Glomerular visceral epithelial cell (primary cell): ENCODE data around the gene ZNF280D.
"Not testable (repeated sequence)": the region's sequence is repeated elsewhere in the genome, so short reads cannot be mapped to it uniquely, and the experiment has no call there.

ENCODE experiments used
- DNase-seq: peaks from one replicate; pipeline ENCODE4 v3.0.0-alpha.2; 2016; ENCODE audit errors: extremely low spot score

The ZNF280D gene, protein sequence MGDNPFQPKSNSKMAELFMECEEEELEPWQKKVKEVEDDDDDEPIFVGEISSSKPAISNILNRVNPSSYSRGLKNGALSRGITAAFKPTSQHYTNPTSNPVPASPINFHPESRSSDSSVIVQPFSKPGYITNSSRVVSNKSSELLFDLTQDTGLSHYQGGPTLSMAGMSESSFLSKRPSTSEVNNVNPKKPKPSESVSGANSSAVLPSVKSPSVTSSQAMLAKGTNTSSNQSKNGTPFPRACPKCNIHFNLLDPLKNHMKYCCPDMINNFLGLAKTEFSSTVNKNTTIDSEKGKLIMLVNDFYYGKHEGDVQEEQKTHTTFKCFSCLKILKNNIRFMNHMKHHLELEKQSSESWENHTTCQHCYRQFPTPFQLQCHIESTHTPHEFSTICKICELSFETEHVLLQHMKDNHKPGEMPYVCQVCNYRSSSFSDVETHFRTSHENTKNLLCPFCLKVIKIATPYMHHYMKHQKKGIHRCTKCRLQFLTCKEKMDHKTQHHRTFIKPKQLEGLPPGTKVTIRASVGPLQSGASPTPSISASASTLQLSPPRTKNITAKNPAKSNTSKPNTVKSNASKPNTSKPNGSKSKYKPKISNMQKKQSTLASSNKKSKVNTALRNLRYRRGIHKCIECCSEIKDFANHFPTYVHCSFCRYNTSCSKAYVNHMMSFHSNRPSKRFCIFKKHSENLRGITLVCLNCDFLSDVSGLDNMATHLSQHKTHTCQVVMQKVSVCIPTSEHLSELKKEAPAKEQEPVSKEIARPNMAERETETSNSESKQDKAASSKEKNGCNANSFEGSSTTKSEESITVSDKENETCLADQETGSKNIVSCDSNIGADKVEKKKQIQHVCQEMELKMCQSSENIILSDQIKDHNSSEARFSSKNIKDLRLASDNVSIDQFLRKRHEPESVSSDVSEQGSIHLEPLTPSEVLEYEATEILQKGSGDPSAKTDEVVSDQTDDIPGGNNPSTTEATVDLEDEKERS

DNA sequence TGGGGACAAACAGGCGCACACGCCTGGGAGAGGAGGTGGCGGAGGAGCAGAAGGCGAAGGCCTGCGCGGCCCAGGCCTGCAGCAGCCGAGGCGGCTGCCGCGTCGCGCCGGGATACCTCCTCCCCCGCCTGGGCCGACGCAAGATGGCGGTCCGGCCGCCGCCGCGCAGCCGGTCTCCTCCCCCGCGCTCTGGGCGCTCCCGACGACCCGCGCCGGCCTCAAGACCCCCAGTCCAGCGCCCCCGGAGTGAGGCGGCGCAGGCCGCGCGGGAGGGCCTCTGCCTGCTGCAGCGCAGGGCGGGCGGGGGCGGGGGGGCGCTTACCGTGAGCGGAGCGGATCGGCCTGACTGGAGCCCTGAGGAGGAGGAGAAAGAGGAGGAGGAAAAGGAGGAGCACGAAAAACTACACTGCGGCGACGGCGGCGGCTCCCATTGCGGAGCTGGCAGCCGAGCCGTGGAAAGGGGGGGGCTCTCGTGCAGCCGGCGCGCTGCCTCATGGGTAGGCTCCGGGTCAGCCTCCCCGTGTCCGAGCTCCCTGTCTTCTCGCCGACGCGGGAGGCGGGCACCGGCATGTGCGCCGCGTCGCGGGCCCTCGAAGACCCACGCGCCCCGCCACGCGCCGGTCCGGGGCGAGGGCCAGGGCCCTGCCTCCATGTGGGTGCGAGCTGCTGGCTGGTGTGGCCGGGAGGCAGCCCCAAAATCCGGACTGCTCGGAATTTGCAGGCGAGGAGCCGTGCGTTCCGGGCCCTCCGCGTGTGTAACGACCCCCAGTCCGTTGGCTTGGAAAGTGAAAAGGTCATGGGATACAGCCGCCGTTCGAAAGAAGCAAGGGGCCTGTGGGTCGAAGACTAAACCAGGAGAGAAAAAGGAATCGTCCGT lies at the start of gene ZNF280D:
Gene ZNF280D (minus strand): TSS at position 374 of the 877 bp plus-strand sequence. CDS start 26,400 bp downstream, outside the sequence.
- peak; percentile 92 for DNase-seq

DNA sequence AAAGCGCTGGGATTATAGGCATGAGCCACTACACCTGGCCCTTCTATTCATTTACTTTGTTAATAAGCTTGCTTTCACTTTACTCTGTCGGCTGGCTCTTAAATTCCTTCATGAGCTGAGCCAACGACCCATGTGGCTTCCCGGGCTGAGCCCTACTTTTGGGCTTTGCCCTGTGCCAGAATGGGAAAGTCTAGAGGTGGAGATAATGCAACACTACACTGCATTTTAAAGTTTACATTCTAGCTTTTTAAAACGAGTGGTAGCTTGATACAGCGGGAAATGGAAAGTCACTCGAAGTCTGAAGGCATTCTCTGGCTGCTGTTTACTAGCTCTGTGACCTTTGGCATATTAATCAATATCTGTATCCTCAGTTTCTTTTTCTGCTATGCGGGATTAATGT lies 49.0 kb upstream of the ZNF280D start:
- DNase-seq, result no peak

DNA sequence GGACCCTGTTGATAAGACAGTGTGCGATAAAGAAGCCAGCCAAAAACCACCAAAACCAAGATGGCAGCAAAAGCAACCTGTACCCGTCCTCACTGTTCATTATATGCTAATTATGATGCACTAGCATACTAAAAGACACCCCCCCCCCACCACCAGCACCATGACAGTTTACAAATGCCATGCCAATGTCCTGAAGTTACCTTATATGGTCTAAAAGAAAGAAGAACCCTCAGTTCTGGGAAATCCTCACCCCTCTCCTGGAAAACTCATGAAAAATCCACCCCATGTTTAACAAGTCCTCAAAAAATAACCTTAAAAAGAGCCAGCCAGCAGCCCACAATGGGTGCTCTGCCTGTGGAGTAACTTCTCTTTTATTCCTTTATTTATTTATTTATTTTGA lies 48.4 kb upstream of the ZNF280D start:
- DNase-seq, result no peak

DNA sequence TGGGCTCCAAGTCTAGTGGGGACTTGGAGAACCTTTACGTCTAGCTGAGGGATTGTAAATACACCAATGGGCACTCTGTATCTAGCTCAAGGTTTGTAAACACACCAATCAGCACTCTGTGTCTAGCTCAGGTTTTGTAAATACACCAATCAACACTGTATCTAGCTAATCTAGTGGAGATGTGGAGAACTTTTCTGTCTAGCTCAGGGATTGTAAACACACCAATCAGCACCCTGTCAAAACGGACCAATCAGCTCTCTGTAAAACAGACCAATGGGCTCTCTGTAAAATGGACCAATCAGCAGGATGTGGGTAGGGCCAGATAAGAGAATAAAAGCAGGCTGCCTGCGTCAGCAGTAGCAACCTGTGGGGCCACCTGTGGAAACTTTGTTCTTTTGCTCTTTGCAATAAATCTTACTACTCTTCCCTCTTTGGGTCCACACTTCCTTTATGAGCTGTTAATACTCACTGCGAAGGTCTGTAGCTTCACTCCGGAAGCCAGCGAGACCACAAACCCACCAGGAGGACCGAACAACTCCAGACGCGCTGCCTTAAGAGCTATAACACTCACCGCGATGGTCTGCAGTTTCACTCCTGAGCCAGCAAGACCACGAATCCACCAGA lies 46.9 kb upstream of the ZNF280D start:
- not testable (repeated sequence) for DNase-seq

DNA sequence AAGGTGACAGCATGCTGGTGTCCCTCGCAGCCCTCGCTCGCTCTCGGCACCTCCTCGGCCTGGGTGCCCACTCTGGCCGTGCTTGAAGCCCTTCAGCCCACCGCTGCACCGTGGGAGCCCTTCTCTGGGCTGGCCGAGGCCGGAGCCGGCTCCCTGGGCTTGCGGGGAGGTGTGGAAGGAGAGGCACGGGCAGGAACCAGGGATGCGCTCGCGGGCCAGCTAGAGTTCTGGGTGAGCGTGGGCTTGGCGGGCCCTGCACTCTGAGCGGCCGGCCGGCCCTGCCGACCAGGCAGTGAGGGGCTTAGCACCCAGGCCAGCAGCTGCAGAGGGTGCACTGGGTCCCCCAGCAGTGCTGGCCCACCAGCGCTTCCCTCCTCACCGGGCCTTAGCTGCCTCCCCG lies 46.1 kb upstream of the ZNF280D start:
- not testable (repeated sequence) for DNase-seq

DNA sequence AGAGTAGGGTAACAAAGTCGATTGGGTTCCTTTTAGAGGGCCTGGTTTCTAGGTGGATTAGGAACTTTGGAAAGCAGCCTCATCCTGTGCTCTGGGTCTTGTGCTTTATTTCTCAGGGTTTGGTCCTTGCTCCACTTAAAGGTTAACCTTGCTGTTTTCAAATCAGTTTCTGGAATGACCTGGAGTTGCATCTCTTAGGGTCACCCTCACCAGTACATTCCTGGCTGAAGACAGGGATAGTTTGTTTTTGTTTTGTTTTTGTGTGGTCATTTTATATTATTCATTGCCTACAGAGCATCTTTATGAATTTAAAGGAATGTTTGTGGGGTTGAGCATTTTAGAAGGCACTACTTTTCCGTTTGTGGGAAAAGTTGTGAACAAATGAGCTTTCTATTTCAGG lies 45.5 kb upstream of the ZNF280D start:
- no peak for DNase-seq

DNA sequence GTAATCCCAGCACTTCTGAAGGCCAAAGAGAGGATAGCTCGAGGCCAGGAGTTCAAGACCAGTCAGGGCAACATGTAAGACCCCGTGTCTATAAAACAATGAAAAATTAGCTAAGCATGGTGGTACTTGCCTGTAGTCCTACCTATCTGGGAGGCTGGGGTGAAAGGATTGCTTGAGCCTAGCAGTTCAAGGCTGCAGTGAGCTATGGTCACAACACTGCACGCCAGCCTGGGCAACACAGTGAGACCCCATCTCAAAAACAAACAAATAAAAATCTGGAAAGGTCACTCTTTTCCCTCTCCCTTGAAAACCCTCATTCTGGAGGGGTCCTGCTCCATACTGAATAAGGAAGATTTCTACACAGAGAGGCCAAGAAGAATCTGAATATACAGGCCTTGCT lies 43.5 kb upstream of the ZNF280D start:
- no peak for DNase-seq

DNA sequence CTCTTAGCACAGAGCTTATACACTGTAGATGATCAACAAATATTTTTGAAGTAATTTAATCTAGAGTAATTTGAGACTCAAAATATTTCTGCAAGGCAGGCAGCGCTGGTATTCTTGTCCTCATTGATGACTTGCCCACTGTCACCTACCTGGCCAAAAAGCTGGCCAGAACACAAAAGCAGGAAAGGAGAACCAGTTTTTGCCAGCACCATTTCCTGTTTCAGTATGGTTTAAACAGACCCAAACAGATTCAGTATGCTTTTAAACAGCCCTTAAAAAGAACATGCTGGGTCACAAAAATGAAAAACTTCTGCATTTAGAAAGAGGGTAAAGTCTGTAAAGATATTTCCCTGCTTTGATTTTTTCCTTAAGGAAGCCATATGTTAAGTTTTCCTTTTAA lies 42.3 kb upstream of the ZNF280D start:
- DNase-seq, result no peak

DNA sequence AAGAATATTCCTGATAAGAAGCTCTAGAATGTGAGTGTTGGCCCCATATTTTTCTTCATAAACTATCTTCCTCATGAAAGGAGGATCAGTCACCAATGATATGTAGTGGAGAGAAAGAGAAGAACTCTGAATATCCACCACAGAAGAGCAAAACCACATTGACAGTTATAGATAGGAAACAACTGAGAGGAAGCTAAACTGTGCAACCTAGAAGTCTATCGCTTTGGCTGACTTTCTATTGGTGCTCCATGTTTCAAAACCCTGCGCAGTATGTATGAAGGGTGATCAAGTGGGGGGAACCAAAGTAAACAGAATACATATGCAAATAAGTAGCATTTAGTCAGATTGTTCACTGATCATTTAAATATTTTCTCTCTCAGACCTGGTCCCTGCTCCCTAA lies 41.0 kb upstream of the ZNF280D start:
- DNase-seq, result no peak

DNA sequence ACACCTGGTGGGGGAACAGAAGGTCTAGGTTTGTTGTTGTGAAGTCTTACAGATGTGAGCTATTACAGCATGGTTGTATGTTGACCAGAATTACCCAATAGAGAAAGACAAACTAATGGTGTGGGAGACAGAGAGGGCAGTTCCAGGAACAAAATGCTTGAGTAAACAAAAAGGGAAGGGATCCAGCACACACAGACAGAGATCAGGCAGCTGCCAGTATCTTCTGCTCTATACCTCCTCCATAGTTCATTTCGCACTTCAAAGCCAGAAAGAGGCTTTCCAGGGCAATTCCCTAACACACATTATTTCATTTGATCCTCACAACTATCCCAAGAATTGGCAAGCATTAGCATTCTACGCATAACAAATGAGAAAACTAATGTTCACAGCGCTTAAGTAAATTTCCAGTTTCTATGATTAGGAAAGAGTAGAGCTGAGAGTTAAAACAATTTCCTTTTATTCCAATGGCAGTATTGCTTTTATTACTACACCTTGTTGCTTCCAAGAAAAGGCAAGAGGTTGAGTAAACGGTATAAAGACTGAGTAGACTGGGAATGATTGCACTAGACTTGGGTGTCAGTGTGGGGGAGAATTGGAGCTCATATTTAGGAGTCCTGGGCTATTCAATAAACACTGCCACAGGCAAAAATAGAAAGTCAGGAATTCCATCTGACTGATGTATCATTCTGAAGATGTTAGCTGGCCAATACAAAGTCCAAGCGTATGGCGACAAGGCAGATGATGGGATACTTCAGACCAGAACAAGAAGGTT lies 39.7 kb upstream of the ZNF280D start:
- DNase-seq, result no peak

DNA sequence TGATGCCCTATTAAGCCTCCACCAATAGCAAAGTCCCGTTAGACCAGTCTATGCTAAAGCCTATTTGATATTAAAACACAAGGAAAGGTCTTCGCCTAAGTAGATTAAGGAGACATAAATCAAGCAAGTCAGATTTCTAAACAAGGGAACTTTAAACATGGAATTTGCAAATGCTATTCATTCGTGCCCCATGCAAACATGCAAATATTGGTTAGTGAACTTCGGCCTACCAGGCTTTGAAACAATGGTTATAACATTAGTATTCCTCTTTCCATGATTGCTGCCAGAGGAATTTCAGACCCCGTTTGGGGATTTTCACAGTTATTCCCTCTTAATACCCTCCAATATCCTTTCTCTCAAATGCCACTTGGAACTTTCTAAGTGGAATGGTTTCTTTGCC lies 36.9 kb upstream of the ZNF280D start:
- DNase-seq, result no peak

DNA sequence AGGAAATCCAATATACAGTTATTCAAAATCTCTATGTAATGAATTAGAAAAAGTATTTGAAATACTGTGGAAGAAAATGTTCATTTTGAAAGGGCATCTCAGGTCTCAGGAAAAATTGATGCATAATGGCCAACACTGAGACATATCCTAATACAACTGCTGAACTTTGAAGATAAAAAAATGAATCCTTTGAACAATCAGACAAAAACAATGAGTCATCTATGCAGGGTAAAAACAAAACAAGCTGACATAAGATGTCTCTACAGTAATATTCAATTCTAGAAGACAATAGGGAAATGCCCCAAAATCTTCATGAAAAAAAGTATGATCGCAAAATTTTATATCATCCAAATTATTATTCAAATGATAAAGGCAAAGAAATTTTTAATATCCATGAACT lies 34.0 kb upstream of the ZNF280D start:
- no peak for DNase-seq

DNA sequence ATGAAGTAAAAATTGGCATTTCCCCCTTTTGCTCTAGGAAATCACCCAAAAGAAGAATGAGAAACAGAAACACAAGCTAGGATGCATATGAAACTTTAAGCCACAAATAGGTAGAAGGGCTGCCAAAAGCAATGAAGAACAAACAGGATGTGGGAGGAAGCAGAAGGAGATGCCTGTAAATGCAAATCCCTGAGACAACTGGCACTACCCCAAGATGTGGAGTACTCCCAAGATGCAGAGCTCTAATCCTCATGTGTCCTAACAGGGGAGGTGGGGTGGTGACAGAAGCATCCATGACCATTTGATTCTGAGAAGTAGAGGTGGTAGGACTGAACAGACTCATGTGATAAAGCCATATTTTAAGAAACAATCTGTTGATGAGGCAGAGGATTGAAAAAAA lies 31.9 kb upstream of the ZNF280D start:
- peak; percentile 9 for DNase-seq

DNA sequence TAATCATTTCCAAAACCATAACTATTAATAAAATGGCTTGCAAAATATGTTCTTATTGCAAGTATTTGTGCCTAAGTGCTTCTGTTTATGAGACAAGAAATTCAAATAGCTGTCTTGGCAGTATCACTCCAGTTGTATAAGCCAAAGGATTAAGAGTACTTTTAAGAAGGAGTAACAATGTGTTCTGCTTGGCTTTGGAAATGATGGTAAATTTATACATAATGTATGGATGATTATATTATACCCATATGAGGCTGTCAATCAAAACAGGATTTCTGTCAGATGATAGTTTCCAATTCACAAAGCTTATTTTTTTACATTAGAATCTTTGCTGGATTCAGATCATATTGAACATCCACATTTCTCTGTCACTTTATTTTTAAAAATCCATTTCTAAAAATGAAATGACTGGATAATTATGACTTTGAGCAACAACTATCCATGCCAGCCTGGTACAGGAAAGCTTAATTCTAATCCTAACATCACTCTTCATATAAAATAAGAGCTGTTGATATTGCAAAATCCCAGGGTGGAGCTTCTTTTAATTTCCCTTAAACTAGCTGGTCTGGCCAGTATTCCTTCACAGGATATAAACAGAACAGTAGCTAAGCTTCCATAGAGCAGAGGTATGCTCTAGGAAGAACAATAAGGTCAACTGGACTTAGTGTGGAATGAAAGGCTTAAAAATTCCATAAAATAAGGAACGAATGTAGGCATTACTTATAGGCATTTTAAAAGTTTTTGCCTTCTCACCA lies 30.0 kb upstream of the ZNF280D start:
- no peak for DNase-seq

DNA sequence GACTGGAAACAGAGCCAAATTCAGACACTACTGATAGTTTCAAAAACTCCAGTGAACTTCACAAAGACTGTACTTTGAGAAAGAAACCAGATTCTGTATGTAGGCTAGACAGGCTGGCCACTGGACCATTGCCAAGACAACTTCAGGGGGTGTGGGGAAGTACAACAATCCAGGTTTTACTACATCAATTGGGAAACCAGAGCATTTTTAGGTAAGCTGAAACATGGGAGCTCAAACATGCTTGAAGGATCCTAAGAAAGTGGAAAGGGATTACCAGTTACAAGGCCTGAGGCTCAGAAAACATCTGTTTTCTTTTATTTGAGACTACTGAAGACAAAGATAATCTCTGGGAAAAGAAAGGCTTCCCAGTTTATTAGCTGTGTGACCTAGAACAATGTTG lies 26.9 kb upstream of the ZNF280D start:
- DNase-seq, result peak; percentile 51

DNA sequence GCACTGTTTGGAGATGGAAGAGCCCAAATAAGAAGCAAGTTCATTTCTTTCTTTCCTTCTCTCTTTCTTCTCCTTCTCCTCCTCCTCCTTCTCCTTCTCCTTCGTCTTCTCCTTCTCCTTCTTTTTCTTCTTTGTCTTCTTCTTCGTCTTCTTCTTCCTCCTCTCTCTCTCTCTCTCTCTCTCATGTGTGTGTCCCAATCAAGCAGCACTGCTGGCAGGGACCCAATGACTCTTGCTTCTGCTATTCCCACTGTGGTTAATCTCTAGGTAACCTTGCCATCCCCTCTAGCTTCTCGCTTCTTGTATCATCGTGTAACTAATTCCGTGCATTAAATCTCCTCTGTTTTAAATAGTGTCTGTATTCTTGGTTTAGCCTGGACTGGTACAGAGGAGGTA lies 26.1 kb upstream of the ZNF280D start:
- DNase-seq, result peak; percentile 94

DNA sequence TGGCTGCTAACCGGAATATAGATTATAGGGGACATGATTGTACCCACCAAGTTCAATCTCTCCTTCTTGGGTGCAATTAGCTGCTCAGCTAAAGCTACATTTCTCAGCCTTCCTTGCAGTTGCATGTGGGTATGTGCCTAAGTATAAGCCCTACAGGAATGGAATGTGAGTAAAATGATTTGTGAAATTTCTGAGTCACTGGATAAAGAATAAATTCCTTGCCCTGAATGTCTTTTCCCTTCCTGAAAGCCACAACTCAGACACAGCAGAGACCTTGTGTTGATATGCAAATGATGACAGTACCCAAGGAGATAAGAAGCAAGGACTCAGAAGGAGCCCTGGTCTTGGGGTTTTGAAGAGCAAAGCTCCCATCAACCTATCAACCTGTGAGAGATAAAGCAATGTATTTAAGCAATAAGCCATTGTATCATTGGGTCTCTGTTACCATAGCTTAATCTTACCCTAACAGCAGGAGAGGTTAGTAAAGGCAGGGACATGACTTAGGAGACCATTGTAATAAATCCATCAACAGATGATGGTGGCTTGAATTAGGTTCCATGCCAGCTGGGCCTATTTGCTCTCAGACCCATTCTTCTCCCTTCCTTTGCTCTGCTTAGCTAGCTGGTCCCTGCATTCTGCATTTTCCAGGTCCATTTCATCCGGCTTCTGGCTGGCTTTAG lies 25.6 kb upstream of the ZNF280D start:
- peak; percentile 80 for DNase-seq

DNA sequence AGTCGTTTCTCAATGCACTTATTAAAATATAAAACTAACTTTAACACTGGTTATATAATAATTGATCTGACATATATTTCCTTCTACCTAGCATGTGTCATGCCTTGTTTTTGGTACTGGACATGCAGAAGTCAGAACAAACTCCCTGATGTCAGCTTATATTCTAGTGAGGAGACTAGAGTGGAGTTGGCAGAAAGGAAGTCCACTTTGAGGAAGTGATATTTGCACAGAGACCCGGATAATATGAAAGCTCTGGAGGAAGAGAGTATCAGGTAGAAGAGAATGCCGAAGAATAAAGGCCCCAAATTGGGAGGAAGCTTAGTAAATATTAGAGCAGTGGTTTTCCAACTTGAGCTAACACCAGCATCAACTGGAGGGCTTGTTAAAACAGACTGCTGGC lies 24.6 kb upstream of the ZNF280D start:
- DNase-seq, result no peak

DNA sequence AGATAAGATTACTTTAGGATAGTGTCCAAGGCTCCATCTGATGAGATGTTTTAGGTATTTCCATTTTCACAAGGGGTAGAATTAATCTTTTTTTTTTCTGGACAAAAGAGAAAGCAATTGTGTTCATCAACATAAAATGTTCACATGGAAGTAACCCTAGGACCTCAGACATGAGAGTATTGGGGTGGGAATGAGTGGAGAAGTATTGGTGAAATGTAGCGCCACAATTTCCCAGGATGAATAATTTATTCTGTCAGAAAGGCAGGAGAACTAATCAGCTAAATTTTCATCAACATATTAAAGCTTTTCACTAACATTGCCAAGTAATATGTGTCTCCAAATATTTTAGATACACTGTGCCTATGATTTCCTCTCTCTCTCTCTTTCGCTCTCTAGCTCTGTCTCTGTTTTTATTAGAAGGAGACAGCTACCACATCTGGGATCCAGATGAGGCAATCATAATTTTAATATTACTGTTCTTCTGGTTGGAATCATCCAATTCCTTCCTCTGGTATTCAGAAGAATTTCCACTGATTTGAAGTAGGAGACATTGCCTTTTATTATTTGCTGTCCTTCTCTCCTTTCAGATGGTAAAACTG lies 21.6 kb upstream of the ZNF280D start:
- DNase-seq, result no peak
